Nasal cavity respiratory epithelium epithelial cell of viscerocranial mucosa (primary cell): Measurements from ENCODE around the gene TMCO2. TPM values are rescaled to one million over a fixed set of nuclear protein-coding genes. Genes with fewer than 3 reads are reported as not detected.

ENCODE experiments used
- total RNA-seq: library from RNA; depleted of rRNA; stranded (reverse); fragments of >200 nt; gene quantifications from 2 replicates; pipeline ENCODE4 v1.2.3, GENCODE V29; 2014

TMCO2 gene
- not detected in 2 replicates for total RNA-seq

DNA sequence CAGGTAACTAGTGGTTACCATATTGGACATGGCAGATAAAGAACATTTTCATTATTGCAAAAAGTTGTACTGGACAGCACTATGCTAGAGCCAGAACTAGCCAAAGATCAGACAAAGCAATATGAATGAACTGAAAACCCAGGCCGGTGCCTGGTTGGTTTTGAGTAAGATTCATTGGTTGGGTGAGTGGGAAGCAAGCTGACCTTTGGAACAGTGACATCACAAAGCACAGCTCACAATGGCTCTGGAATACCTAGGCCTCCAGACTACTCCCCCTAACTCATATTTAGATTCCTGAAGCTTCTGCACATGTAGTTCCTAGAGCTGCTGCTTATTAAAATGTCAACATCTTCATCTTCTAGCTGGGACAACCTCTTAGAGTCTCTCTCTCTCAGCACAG lies at the start of gene TMCO2:
Gene TMCO2 (plus strand): TSS at position 283 of the 400 bp plus-strand sequence. CDS start 57 bp downstream, at position 340.

GRCh38 chr1:40257688-40258444 lies 10.1 kb downstream of the TMCO2 start, which contains the start of gene ZMPSTE24:
Gene ZMPSTE24, plus strand, starts transcription at chr1:40258236. Its CDS starts 36 bp downstream, at chr1:40258272.

Other genes starting within 250 kb of the TMCO2 start
- gene CAP1, start 207.2 kb upstream of the TMCO2 start, total RNA-seq = 383 and 461 TPM in 2 replicates
- 29.7 and 67.5 TPM in 2 replicates for gene PPT1, start 150.7 kb upstream of the TMCO2 start, total RNA-seq
- 33.2 and 39.1 TPM in 2 replicates for gene RLF, start 86.5 kb upstream of the TMCO2 start, total RNA-seq
- gene ZMPSTE24, start 10.3 kb downstream of the TMCO2 start, total RNA-seq = 88.1 and 93.3 TPM in 2 replicates
- 0.71 and 1.0 TPM in 2 replicates for gene COL9A2, start 69.3 kb downstream of the TMCO2 start, total RNA-seq
- 8.2 and 12.2 TPM in 2 replicates for gene SMAP2, start 125.8 kb downstream of the TMCO2 start, total RNA-seq
- 4.4 and 5.2 TPM in 2 replicates for gene ZFP69B, start 202.5 kb downstream of the TMCO2 start, total RNA-seq
- 2.4 and 4.6 TPM in 2 replicates for gene ZFP69, start 229.4 kb downstream of the TMCO2 start, total RNA-seq